ENCODE measurements around the gene GPR35. TPM values are rescaled to one million over a fixed set of nuclear protein-coding genes. Genes with fewer than 3 reads are reported as not detected.

GPR35 gene
- total and polyA plus RNA-seq, 2 of the 13 experiments (the other 11 are each of a cell fraction or from before 2014, with no cell fraction given): 27.1 to 44.2 TPM

GRCh38 chr2:240586919-240587800, 38.1 kb upstream of the GPR35 start (continued):
- TF ChIP-seq JUND (CRISPR knock-in tag; IDR thresholded peaks at IDR 0.05) (0 out of 2 replicates have a peak, but pooled peaks have one; percentile 12), CCDC6 (CRISPR knock-in tag; IDR thresholded peaks at IDR 0.05) (peak; percentile 90; the same call in 1 of the 2 replicates), RFX3 (CRISPR knock-in tag; IDR thresholded peaks at IDR 0.05) (no peak), ZNF280D (CRISPR knock-in tag; IDR thresholded peaks at IDR 0.05) (0 out of 2 replicates have a peak, but pooled peaks have one; percentile 1), TGIF2 (CRISPR knock-in tag; IDR thresholded peaks at IDR 0.05) (no peak), BRD4 (CRISPR knock-in tag; IDR thresholded peaks at IDR 0.05) (no peak), ONECUT2 (CRISPR knock-in tag; IDR thresholded peaks at IDR 0.05) (no peak), ZNF724P (CRISPR knock-in tag; IDR thresholded peaks at IDR 0.05; ENCODE audit: borderline replicate concordance) (peak; percentile 14), ZNF547 (CRISPR knock-in tag; IDR thresholded peaks at IDR 0.05) (0 out of 2 replicates have a peak, but pooled peaks have one; percentile 49), TFDP2 (CRISPR knock-in tag; IDR thresholded peaks at IDR 0.05) (peak; percentile 36; the same call in 1 of the 2 replicates), RBAK (CRISPR knock-in tag; IDR thresholded peaks at IDR 0.05) (0 out of 2 replicates have a peak, but pooled peaks have one; percentile 18), ZNF354B (CRISPR knock-in tag; IDR thresholded peaks at IDR 0.05) (no peak), ZNF772 (CRISPR knock-in tag; IDR thresholded peaks at IDR 0.05) (0 out of 2 replicates have a peak, but pooled peaks have one; percentile 33), ZMAT3 (CRISPR knock-in tag; conservative IDR thresholded peaks at IDR 0.05) (peak; percentile 45)
- TF ChIP-seq, protein P1, sequence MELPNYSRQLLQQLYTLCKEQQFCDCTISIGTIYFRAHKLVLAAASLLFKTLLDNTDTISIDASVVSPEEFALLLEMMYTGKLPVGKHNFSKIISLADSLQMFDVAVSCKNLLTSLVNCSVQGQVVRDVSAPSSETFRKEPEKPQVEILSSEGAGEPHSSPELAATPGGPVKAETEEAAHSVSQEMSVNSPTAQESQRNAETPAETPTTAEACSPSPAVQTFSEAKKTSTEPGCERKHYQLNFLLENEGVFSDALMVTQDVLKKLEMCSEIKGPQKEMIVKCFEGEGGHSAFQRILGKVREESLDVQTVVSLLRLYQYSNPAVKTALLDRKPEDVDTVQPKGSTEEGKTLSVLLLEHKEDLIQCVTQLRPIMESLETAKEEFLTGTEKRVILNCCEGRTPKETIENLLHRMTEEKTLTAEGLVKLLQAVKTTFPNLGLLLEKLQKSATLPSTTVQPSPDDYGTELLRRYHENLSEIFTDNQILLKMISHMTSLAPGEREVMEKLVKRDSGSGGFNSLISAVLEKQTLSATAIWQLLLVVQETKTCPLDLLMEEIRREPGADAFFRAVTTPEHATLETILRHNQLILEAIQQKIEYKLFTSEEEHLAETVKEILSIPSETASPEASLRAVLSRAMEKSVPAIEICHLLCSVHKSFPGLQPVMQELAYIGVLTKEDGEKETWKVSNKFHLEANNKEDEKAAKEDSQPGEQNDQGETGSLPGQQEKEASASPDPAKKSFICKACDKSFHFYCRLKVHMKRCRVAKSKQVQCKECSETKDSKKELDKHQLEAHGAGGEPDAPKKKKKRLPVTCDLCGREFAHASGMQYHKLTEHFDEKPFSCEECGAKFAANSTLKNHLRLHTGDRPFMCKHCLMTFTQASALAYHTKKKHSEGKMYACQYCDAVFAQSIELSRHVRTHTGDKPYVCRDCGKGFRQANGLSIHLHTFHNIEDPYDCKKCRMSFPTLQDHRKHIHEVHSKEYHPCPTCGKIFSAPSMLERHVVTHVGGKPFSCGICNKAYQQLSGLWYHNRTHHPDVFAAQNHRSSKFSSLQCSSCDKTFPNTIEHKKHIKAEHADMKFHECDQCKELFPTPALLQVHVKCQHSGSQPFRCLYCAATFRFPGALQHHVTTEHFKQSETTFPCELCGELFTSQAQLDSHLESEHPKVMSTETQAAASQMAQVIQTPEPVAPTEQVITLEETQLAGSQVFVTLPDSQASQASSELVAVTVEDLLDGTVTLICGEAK (IDR thresholded peaks at IDR 0.05): no peak
- TF ChIP-seq, protein P1 (CRISPR knock-in tag; IDR thresholded peaks at IDR 0.05): peak; percentile 49
